COLO668 (cell line): ENCODE data around the gene PNCK.
"Not testable (repeated sequence)": the region's sequence is repeated elsewhere in the genome, so short reads cannot be mapped to it uniquely, and the experiment has no call there.

Experiments
- DNase-seq: peaks from one replicate; lab custom pipeline; 2025; ENCODE audit not compliant: unreplicated experiment; lab: John Stamatoyannopoulos, UW

The PNCK gene

DNA sequence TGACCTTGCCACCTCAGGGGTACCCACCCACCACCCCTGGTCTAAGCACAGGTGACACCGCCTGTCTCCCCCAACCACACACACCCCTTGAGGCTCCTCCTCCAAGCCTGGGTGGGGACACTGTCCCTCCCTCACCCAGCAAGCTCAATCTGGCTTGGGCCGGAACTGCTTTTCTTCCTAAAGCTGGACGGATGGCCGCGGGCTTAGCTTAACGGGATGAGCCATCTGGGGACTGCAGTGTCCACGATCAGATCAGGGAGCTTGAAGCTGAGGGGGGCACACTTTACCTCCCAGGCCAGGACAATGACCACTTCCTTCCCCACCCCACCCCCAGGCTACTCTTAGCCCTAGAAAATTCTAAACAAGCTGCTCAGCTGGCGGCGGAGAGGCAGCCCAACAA lies 13.1 kb upstream of the PNCK start:
- DNase-seq = peak; percentile 19

DNA sequence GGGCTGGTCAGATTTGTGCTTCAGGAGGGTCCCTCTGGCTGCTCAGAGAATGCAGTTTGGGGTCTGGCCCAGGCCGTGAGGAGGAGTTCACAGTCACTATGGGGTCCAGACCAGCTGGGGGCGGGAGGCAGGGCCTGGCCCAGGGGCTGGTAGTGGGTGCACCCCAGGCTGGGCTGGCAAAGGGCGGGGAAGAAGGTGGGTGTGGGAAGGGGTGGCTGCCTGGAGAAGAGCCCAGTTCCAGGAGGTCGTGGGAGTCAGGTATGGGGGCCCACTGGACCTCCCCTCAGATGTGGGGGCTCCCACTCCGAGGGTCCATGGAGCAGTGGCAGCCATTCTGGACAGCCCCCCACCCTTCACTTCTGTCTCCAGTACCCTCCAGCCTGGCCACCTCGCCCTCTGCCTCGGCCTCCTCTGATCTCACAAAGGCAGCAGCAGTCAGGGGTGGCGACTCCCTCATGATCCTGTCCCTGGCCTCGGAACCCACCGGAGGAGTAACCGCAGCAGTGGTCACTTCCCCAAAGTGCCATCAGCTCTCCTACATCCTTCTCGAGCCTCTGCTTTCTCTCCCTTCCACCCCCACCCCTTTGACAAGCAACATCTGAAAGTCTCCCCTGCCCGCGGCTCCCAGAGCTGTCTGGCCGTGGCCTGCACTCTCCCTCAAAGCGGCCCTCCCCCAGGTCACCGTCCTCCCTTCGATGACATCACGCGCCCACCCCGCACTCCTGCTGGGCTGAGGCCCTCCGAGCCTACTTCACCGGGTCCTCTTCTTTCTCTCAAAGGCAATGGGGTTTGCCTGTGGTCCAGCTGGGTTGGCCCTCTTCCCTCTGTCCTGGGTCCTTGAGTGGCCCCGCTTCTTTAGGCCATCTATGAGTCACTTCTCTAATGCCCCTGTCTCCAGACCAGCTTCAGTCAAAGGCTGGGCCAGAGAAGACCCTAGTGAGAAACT lies 12.4 kb upstream of the PNCK start:
- no peak for DNase-seq

DNA sequence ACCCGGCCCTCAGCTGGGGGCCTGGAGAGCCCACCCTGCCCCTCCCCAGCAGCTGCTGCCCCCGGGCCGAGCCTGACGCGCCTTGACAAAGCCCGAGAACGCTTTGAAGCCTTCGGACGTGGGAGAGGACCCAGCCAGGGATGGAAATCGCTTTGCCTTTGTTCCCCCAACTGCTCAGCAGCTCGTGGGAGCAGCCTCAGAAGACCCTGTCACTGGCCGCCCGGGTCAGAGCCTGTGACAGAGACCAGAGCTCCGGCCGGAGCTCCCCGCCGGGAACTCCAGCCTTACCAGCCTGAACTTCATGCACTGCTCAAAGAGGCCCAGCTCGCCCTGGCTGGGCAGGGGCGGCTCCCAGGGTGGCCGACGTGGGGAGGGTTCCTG lies 11.5 kb upstream of the PNCK start:
- no peak for DNase-seq

DNA sequence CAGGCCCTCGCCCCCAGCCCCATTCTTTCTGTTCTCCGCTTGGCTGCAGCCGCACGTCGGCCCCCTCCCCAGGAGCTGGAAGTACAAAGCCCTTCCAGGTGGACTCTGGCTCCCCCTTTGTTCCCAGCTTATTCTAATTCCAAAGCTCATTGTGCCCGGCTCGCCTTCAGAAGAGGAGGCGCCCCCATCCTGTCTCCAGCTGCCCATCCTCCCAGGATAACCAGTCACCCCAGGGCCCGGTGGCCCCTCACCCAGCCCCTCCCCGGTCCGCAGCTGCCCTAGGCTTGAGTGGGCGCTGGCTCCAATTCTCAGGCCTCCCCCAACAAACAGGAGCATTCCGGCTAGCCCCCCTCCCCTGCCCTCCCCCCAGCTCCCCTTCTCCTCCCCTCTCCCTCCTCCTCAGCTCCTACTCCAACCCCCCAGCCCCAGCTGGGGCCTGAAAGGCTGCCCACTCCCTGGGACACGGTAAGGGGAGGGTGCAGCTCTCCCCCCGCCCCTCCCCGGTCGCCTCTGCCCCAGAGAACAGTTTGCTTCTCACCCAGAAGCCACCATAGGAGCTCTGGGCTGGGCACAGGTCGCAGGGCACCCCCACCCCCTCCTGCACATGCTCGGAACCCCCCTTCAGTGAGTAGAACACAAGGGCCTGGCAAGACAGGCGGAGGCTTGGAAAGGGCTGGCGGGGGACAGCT lies 11.0 kb upstream of the PNCK start:
- DNase-seq = no peak

DNA sequence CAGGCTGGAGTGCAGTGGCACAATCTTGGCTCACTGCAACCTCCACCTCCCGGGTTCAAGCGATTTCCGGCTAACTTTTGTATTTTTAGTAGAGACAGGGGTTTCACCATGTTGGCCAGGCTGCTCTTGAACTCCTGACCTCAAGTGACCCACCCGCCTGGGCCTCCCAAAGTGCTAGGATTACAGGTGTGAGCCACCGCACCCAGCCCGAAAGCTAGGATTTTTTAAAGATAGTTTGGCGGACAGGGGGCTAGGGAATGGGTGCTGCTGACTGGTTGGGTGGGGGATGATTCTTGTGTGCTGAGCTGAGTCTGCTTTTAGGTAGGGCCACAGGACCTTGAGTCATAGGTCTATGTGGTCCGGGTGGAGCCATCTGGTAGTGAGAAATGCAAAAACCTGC lies 9.9 kb upstream of the PNCK start:
- DNase-seq = not testable (repeated sequence)

DNA sequence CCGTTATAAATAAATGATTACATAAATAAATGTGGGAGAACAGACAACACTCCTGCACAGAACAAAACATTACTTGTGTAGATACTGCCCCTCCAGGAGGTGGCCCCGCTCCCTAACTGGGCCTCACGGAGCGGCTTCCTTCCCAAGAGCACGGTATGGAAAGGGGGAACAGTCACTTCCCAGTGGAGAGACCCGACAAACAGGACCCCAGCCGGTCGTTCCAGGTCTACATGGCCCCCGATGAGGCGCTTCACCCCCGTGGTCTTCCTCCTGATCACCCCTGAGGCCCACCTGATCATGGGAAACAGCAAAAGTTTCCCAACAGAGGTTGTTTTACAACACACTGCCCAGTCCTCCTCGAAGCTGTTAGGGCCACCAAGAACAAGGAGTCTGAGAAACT lies 7.6 kb upstream of the PNCK start:
- no peak for DNase-seq

DNA sequence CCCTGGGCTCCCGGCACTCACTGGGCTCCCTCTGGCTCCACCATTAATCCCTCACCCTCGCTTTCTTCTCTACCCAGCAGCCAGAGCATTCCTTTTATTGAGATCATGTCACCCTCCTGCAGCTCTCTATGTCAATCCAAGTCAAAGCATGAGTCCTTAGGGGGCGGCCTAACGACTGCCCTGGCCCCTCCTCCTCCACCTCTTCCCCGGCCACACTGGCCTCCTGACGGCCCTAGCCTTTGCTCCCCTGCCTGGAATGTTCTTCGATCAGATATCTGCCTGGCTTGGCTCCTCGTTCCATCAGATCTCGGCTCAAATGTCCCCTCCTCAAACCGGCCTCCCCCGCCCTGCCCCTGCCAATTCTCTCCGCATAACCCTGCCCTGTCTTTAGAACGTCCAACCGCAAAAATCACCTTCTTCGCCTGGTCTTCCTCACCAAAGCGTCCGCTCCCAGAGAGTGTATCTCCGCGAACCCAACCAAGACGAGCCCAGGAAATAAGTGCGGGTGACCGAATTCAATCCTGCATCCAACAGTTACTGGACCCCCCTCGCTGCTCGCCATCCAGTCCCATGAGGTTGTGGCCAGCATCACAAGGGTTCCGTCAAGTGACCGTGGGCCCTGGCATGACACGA lies 722 bp upstream of the PNCK start:
- no peak for DNase-seq

DNA sequence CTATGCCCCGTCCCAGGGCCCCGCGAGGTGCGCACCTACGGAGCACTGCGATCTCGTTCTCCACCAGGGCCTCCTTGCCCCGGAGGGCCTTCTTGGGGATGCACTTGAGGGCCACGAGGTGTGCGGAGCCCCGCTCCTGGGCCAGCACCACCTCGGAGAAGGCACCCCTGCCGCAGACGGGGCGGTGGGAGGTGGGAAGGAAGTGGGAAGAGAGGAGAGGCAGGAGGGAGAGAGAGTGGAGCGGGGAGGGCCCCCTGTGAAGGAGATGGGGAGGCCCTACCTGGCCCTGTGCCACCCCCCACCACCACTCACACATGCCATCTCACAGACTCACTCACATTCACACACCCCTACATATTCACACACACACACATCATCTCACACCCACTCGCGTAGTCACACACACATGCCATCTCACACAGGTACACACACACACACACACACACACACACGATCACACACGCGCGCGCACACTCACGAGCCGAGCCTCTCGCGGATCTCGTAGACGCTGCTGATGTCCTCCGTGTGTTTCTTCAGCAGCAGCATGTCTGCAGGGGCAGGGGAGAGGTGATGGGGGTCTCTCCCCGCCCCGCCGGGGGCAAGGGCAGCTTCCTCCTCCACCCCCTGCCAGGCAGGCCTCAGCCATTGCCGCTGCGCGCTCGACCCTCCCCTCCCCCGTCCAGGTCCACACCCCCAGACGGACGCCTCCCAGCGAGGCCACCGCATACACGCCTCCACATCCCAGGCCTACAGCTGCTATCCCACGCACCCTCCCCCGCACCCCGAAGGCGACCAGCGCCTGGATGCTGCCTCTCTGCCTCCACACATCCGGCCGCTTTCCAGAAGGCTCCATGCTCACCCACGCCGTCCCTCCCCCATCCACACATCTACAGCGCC lies 834 bp downstream of the PNCK start:
- DNase-seq = no peak

DNA sequence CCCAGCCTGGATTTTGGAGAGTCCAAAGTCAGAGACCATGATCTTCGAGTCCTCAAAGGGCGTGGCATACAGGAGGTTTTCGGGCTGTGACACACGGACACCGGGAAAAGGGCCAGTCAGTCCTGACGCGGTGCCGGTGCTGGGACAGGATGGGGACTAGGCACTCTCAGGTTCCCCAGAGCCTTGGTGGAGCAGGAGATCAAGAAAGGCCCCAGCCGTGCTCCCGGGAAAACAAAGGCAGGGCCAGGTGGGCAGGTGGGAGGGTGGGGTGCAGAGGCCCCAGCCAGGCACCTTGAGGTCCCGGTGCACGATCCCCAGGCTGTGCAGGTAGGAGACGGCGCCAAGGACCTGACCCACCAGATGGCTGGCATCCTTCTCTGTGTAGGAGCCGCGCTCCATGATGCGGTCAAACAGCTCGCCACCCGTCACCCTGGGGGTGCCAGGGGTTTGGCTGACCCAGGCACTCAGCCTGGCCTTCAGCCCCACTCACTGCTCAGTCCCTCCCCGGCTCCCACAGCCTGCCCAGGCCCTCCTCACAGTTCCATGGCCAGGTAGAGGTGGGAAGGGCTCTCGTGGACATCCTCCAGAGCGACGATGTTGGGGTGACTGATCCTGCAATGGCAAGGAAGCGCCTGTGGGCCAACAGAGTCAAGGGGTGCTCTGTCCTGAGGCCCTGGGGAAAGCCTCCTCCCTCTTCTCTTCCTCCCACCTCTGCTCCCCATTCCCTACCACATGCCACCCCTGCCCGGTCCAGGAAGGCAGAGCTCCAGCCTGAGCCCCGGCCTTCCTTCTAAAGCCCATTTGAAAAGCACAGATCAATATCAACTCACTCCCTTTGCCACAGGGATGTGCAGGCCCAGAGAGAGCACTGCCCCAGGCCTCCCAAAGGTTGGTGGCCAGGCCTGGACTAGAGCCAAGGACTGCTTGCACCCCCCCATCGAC lies 1.8 kb downstream of the PNCK start:
- DNase-seq = no peak

DNA sequence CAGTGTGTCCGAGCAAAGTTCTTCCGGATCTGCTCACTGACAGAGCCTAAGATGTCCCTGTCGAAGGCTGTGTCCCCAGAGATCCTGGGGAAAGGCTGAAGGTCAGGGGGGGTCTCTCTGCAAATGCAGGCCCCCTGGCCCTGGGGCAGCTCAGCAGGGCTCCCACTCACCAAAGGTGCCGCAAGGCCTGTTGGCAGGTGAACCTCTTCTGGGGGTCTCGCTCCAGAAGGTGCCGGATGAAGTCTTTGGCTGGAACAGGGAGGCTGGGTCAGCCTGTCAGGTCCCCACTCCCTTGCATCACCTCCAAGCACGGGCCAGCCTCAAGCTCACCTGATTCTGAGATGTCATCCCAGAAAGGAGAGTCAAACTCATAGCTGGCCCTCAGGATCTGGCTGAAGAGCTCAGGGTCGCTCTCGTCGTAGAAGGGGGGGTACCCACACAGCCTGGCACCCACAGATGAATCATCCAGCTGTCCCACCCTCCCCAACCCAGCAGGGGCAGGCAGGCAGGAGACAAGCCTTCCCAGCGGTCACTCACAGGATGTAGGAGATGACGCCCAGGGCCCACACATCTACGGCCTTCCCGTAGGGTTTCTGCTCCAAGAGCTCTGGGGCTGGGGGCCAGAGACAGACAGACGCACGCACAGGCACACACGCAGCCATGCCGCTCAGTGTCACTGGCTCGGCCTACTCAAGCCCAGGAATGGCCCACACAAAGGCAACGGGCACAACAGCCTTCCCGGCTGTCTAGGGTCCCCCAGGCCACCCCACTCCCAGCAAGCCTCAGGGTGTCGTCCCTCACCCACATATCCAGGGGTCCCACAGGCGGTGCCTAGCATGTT lies 2.6 kb downstream of the PNCK start:
- no peak for DNase-seq

DNA sequence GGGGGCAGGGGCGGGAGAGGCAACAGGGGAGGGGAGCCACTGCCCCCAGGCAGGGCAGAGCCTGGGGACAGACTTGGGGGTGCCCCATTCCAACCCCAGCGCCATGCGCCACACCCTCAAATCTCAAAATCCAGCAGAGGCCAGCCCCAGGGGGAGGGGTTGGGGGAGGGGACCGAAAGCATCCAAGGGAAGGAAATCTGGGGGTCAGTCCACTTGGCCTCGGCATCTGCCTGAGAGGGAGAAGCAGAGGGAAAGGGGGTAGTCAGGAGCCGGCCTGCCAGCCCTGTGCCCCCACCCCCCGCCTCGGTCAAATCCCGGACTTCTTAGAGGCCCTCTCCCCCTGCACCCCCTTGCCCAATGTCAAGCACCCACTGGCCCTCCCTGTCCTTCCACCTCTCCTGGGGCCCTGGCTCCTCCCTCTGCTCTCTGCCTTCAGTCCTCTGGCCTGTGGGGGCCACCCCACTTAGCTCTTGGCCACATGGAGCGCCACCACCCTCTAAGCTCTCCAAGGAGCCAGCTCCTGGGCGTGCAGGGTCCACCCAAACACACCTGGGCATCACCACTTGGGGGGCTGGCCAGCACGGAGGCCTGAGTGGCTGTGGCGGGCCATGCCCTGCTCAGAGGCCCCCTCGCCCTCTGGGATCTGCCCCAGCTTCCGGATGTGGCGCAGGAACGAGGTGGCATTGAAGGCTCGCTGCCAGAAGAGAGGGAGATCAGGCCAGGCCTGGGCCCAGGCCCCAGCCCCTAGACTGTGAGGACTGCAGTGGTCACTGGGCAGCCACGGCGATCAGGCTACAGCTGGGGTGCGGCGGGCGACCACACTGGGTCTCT lies 3.5 kb downstream of the PNCK start:
- no peak for DNase-seq

DNA sequence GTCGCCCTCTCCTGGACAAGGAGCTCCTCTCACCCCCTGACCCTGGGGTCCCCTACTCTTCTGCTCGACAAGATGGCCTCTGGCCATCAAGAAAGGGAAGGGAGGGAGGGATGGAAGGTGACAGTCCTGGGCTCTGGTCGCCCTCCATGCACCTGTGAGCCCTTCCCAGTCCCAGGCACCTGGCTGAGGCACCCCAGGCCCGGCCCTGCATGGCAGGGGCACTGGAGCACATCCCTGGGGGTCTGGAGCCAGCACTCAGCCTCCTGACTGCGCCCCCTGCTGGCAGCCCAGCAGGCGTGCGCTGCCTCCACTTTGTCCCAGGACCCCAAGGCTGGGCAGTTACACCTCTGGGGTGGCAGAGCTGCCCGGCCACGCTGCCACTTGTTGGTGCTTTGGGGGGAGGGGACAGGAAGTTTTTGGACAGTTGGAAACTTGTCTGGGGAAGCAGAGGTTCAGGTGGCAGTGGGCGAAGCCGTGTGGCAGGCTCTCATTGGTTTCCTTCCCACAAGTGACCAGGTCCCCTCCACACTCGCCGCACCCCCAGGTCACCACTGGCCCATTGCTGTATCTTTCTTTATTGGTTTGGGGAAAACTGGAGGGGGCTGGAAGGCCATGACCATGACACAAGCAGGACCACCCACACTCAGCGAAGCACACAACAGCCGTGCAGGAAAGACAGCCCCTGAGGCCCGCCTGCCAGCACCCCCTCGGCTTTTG lies 4.3 kb downstream of the PNCK start:
- DNase-seq = peak; percentile 21

DNA sequence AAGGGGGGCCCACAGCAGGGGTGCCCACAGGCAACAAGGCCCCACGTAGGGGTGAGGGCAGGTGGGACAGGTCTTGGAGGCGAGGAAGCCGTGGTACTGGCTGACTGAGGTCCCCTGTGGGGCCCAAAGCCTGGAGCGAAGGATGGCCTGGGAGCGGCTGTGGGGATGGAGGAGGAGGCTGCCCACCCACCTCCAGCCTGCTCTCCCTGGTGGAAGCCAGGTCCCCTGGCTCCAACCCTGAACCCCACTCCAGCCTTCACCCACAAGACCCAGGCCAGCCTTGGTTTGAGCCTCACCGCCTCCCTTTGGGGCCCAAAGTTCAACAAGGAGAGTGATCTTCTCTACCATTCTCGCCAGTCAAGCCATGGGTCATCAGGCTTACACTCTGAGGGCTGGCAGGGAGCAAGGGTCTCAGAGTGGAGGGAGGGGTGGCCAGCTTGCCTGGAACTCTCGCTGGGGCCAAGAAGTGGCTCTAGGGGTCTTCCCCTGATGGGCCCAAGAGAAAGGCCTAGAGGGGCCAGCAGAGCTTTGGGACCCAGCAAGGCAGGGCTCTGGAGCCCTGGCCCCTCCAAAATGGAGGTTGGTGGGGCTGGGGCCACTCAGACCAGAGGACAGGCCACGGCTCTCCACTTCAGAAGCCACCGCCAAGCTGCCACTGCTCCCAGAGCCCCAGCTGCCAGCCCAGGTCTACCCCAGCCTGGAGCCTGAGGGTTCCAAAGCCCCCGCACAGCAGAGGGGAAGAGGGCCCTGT lies 5.0 kb downstream of the PNCK start:
- DNase-seq = no peak

DNA sequence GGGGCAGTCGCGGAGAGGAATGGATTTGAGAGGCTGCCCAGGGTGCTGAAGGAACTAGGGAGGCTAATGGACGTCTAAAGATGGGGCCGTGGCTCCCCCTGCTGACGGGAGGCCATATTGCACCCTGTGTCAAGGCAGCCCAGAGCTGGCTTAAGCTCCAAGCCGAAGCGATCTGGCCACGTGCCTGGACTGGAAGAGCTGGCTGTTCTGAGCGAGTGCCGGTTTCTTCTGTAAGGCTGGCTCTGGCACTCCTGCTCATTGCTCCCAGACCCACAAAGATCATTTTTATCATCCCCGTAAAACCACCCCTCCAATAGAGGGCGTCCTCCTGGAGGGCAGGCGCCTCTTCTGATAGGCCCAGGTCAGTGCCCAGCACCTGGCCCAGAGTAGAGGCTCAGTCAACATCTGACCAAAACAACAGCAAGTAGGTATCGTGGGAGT lies 5.6 kb downstream of the PNCK start:
- peak; percentile 63 for DNase-seq

DNA sequence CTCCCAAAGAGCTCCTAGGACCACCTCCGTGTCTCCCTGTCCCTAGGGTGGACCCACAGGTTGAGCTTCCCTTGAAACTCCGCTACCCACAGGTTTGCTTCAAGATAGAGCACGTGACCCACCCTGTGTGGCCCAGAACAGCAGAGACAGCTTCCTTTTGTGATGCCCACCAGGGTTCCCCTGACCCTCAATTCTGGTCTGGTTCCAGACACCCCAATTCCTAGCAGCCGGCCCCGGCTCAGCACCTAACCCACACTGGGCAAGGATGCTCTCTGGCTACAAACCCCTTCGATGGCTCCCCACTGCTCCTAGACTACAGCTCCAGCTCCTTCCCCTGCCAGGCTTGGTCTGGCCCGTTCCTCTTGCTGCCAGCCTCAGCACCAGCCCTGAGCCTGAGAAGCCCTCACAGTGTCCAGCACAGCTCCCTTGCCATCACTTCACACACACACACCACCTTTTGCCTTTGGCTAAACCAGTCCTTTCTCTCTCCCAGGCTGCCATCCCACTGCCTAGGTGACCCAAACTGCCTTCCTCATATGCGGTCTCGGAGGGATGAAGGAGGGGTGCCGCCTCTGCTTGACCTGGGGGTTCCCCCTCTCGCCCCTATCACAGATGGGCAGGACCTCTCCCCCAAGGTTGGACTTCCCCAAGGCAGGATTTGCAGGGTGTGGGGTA lies 6.2 kb downstream of the PNCK start:
- DNase-seq = no peak

DNA sequence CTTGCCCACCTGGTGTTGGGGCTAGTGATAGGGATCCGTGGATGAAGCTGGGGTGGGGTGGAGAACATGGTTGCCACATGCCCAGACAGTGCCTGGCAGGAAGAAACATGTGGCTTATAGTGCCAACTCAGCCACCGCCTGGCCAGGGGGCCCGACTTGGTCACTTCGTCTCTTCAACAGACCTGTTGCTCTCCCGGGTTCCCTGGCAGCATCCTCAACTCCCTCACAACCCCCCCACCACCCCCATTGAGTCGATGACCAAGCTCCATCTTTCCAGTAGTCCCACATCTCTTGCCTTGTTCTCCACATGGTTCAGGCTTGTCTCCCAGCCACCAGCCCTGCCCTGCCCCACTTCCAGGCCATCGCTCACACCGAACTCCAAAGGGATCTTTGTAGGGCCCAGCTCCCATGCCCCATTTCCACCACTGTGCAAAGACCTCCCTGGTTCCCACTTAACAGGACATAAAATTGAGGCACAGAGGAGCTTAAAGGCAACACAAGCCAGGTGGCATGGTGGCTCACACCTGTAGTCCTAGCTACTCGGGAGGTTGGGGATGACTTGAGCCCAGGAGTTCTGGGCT lies 7.8 kb downstream of the PNCK start:
- no peak for DNase-seq
